CD4-positive, alpha-beta T cell (primary cell): ENCODE data around the gene CTRB1. TPM values are rescaled to one million over a fixed set of nuclear protein-coding genes. Genes with fewer than 3 reads are reported as not detected.

Source experiments
- ATAC-seq: fragments of 200-7000 bp; cut with Tn5 transposase; one replicate; pipeline ENCODE4 v1.10.0; 2022; ENCODE audit warnings: mild to moderate bottlenecking; ENCODE audit not compliant: poor library complexity
- CTCF ChIA-PET: fragments of 350-600 bp; sonication (Branson Sonifier 250); formaldehyde crosslinking; loops from one replicate; lab custom pipeline; 2021; ENCODE audit warnings: antibody characterized with exemption, inconsistent platforms; lab: Charles Lee
- POLR2A ChIA-PET: fragments of 350-600 bp; sonication (Branson Sonifier 250); formaldehyde crosslinking; loops from one replicate; lab custom pipeline; 2021; ENCODE audit warnings: antibody characterized with exemption, inconsistent platforms; lab: Charles Lee
- DNase-seq, 14 experiments: peaks; one replicate each; pipeline ENCODE4 v3.0.0-alpha.2; 2013 to 2020; ENCODE audit warnings: mixed read lengths in 2 of 14
- H3K27ac ChIP-seq, 2 donors: one replicate each; pipeline versions ENCODE4 v1.5.1 to v1.7.0; 2013; ENCODE audit warnings: low read length in 2 of 2, low read depth in 1 of 2, mild to moderate bottlenecking in 1 of 2
- H3K27me3 ChIP-seq, 2 experiments: 1 replicate in 1 of 2; 2 replicates in 1 of 2; pipeline versions ENCODE4 v1.6.1 to v1.7.0; 2013; ENCODE audit warnings: low read length in 2 of 2, control low read depth in 1 of 2, mild to moderate bottlenecking in 1 of 2, moderate library complexity in 1 of 2; ENCODE audit not compliant: insufficient read depth in 2 of 2, control insufficient read depth in 1 of 2
- H3K36me3 ChIP-seq: one replicate; pipeline ENCODE4 v1.6.1; 2013; ENCODE audit warnings: low read length, control low read depth; ENCODE audit not compliant: insufficient read depth
- H3K4me1 ChIP-seq: one replicate; pipeline ENCODE4 v1.6.1; 2013; ENCODE audit warnings: low read length, control low read depth; ENCODE audit not compliant: insufficient read depth
- H3K4me3 ChIP-seq: one replicate; pipeline ENCODE4 v1.5.1; 2013; ENCODE audit warnings: mild to moderate bottlenecking, low read length, moderate library complexity
- H3K9me3 ChIP-seq, 2 experiments: 1 replicate in 1 of 2; 2 replicates in 1 of 2; pipeline versions ENCODE4 v1.6.1 to v1.7.0; 2013; ENCODE audit warnings: low read length in 2 of 2, mild to moderate bottlenecking in 2 of 2, control low read depth in 1 of 2, moderate library complexity in 1 of 2; ENCODE audit not compliant: control insufficient read depth in 1 of 2, insufficient read depth in 1 of 2
- H3K27ac Mint-ChIP-seq: one replicate; pipeline ENCODE4 v1.8.0; 2020; ENCODE audit warnings: mixed read lengths
- H3K27me3 Mint-ChIP-seq: one replicate; pipeline ENCODE4 v1.8.0; 2021; ENCODE audit warnings: mixed read lengths
- H3K36me3 Mint-ChIP-seq: one replicate; pipeline ENCODE4 v1.8.0; 2021; ENCODE audit warnings: low read depth, mixed read lengths
- H3K4me1 Mint-ChIP-seq: one replicate; pipeline ENCODE4 v1.8.0; 2021; ENCODE audit warnings: low read depth, mixed read lengths
- H3K4me3 Mint-ChIP-seq: one replicate; pipeline ENCODE4 v1.8.0; 2020; ENCODE audit warnings: mild to moderate bottlenecking, mixed read lengths
- H3K9me3 Mint-ChIP-seq: one replicate; pipeline ENCODE4 v1.8.0; 2020; ENCODE audit warnings: mixed read lengths
- intact Hi-C, 2 experiments: fragments of 100-400 bp; cut with DNase I in 1 of 2; cut with micrococcal nuclease in 1 of 2; formaldehyde crosslinking; loops; one replicate each; pipeline versions ENCODE4 v1.15.1 to v1.9.0; 2023 to 2025; cut with DNase I, micrococcal nuclease
- polyA plus RNA-seq, 2 donors: library from polyadenylated mRNA; unstranded; fragments of 120-200 nt; gene quantifications; one replicate each; pipeline ENCODE4 v1.2.1, GENCODE V29; 2013
- total RNA-seq, 174 experiments: library from RNA in 2 of 174; stranded (reverse) in 2 of 174; gene quantifications; one replicate each; pipeline ENCODE4 v1.2.3 and lab custom pipeline; 2021 to 2026
- TF ChIP-seq, protein P1 (sequence below): fragments of 200-600 bp; IDR thresholded peaks from one replicate; pipeline ENCODE4 v1.8.0; 2022; ENCODE audit warnings: antibody characterized with exemption, mild to moderate bottlenecking

CTRB1 gene
- total RNA-seq (not detected), total RNA-seq (lab: John Stamatoyannopoulos, UW) (0 to 0.14 (median 0) reads per million in 172 experiments)
- not detected for polyA plus RNA-seq (2013, experiment 1 of 2)
- polyA plus RNA-seq (2013, experiment 2 of 2): not detected

DNA sequence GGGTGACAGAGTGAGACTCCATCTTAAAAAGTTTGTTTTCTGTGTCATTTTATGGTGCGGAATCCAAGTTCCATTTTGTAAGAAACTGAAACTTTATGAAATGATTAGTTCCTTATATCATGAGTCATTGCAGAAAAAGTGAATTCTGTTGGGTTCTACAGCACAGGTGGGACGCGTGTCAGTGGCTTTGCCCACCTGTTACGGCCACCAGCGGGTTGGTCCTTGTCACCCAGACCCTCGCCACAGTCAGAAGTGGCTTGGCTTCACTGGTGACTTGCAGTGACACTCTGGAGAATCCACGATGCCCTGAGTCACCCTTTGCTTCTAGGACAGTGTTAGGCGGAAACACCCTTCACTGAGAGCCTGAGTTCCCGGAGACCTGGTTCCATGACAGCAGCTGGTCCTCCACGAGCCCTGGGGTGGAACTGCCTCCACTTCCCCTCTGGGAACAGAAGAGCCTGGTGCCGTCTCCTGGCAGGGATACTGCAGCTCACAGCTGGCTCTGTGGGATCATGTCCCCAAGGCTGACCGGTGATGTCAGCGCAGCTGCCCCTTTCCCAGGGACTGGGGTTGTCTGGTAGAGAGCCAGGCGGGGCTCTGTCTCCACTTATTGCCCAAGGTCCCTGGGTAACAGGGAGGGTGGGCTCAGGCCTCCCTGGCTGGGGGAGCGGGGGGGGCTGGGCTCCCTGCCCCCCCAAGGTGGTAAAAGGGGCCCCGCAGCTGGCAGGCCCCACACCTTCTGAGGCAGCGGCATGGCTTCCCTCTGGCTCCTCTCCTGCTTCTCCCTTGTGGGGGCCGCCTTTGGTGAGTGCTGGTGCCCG is at the start of gene CTRB1:
Gene CTRB1 (plus strand): TSS at position 733 of the 821 bp plus-strand sequence. CDS start 20 bp downstream, at position 753.
- Histone ChIP-seq H3K4me3 (peak within 1 kb of the TSS; percentile 41), H3K27ac (no peak within 1 kb of the TSS), H3K27me3 (no peaks in the 10 kb centered on the region), H3K36me3 (no peaks in the 10 kb centered on the region), H3K9me3 (no peaks in the 10 kb centered on the region), H3K4me1 (peaks cover 8% of the 10 kb centered on the region)
- TF ChIP-seq, protein P1, sequence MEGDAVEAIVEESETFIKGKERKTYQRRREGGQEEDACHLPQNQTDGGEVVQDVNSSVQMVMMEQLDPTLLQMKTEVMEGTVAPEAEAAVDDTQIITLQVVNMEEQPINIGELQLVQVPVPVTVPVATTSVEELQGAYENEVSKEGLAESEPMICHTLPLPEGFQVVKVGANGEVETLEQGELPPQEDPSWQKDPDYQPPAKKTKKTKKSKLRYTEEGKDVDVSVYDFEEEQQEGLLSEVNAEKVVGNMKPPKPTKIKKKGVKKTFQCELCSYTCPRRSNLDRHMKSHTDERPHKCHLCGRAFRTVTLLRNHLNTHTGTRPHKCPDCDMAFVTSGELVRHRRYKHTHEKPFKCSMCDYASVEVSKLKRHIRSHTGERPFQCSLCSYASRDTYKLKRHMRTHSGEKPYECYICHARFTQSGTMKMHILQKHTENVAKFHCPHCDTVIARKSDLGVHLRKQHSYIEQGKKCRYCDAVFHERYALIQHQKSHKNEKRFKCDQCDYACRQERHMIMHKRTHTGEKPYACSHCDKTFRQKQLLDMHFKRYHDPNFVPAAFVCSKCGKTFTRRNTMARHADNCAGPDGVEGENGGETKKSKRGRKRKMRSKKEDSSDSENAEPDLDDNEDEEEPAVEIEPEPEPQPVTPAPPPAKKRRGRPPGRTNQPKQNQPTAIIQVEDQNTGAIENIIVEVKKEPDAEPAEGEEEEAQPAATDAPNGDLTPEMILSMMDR: no peak
- POLR2A ChIA-PET: interaction anchor here (2.4 kb wide), 1 partner anchor 19 kb away, joined by 10 read pairs; no protein-coding TSS in a partner anchor
- Mint-ChIP-seq H3K27ac (peak within 1 kb of the TSS; percentile 84), H3K36me3 (no peaks in the 10 kb centered on the region), H3K4me1 (peaks cover 11% of the 10 kb centered on the region), H3K4me3 (peak within 1 kb of the TSS; percentile 87), H3K27me3 (no peaks in the 10 kb centered on the region), H3K9me3 (no peaks in the 10 kb centered on the region)
- DNase-seq (no peak), ATAC-seq (no peak)
- CTCF ChIA-PET: interaction anchor here (0.8 to 1.1 kb wide), 2 partner anchors 15 to 171 kb away, joined by 3 read pairs; no protein-coding TSS in a partner anchor
- intact Hi-C loops: no loop called here

DNA sequence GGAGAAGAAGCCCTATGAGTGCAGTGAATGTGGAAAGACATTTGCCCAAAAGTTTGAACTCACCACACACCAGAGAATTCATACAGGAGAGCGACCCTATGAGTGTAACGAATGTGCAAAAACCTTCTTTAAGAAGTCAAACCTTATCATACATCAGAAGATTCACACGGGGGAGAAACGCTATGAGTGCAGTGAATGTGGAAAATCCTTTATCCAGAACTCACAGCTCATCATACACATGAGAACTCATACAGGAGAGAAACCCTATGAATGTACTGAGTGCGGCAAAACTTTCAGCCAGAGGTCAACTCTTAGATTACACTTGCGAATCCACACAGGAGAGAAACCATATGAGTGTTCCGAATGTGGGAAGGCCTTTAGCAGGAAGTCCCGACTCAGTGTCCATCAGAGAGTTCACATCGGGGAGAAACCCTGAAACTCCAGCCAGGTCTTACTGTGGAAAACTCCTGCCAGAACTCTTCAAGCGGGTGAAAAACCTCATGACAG is 48.8 kb upstream of the CTRB1 start:
- Histone ChIP-seq H3K4me1 (no peaks in the 10 kb centered on the region), H3K9me3 (peaks cover 28 to 76% of the 10 kb centered on the region in 2 experiments), H3K27ac (no peak overlapping the region), H3K36me3 (peaks cover 44% of the 10 kb centered on the region), H3K27me3 (no peaks in the 10 kb centered on the region), H3K4me3 (no peak overlapping the region)
- Mint-ChIP-seq H3K4me1 (no peaks in the 10 kb centered on the region), H3K27ac (no peak overlapping the region), H3K36me3 (peaks cover 95% of the 10 kb centered on the region), H3K27me3 (no peaks in the 10 kb centered on the region), H3K9me3 (peaks cover 22% of the 10 kb centered on the region), H3K4me3 (no peak overlapping the region)
- DNase-seq (no peak), ATAC-seq (no peak)
- ChIA-PET CTCF (no interaction called here), POLR2A (no interaction called here)
- TF ChIP-seq, protein P1: no peak
- intact Hi-C loops: no loop called here

DNA sequence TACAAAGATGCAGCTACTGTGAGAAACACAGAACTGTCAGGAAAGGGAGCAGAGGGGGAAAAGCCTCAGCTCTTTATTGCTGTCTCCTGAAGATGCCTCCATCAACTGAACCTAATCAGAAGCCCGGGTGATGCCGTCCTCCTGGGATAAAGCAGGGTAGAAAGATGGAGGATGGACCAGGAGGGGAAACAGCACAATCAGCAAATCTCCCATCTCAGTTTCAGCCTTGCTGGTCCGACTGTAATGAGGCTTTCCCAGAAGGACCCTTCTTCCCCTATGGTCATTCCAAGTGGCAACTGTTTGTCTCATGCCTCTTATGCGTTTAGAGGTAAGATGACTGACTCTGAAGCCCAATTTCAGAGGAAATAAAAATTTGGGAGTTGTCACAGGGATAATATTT is 46.2 kb upstream of the CTRB1 start:
- POLR2A ChIA-PET: no interaction called here
- intact Hi-C loops: no loop called here
- CTCF ChIA-PET: no interaction called here

More for the DNA sequence above, 46.2 kb upstream of the CTRB1 start:
- Mint-ChIP-seq H3K27me3 (no peaks in the 10 kb centered on the region), H3K27ac (no peak overlapping the region), H3K4me3 (no peak overlapping the region), H3K36me3 (peaks cover 74% of the 10 kb centered on the region), H3K9me3 (peaks cover 28% of the 10 kb centered on the region), H3K4me1 (no peaks in the 10 kb centered on the region)
- DNase-seq: no peak
- H3K36me3 ChIP-seq: peaks cover 34% of the 10 kb centered on the region
- TF ChIP-seq, protein P1: no peak
- peaks cover 41 to 85% of the 10 kb centered on the region in 2 experiments for H3K9me3 ChIP-seq
- no peak overlapping the region for H3K4me3 ChIP-seq
- no peak overlapping the region for H3K27ac ChIP-seq
- H3K27me3 ChIP-seq: no peaks in the 10 kb centered on the region
- no peak for ATAC-seq
- no peaks in the 10 kb centered on the region for H3K4me1 ChIP-seq
